Parietal lobe (tissue), 2 donors: ENCODE data around the gene RSU1. TPM values are rescaled to one million over a fixed set of nuclear protein-coding genes. Genes with fewer than 3 reads are reported as not detected.

Source experiments
- small RNA-seq: library from RNA; depleted of rRNA; stranded (forward); fragments of <200 nt; gene quantifications from one replicate; pipeline ENCODE3, GENCODE V24; 2014; ENCODE audit warnings: low replicate concordance
- total RNA-seq: library from RNA; depleted of rRNA; stranded (reverse); fragments of >200 nt; gene quantifications from one replicate; pipeline ENCODE4 v1.2.3, GENCODE V29; 2014

Gene RSU1
- total RNA-seq, result 30.7 TPM

DNA sequence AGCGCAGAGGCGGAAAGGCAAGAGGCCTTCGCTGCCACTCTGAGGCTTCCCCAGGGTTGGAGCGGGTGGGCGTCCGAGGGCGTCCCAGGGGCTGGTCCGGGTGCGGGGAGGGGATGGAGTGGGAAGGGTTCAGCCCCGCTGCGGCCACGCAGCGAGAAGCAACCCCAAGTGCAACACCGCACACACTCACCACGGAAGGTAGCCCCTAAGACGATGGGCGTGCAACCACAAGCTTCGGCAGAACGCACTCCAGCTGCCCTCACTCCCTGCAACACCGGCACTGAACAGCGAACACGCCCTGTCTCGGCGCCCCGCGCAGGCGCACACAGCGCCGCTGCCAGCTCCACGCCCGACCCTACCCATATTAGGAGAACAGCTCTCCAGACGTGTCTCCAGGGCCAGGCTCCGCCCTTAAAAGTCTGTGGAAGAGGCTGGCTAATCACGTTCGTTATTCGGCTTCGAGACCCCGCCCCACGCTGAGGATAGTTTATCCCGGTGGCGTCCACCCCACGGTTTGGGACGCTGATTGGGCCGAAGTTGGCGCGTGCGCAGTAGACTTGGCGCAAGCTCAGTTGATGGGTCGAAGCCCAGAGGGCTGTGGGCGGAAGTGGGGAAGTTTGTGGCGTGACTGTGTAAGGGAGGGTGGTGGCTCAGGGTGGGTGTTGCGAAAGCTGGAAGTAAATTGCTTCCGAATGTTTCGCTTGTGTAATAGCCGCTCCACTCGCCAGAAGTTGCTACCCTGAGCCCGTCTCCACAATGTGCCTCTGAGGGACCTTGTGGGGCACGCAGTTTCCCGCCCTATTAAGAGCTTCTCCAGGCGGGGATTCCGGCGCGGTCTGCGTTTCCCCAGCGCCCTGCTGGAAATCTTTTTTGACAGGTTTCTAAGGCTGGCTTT lies at the start of gene RSU1:
Gene RSU1 (minus strand): TSS at position 300 of the 895 bp plus-strand sequence. CDS start 343 bp downstream, outside the sequence.

Small RNA genes lying within 50 kb of the gene (small RNA-seq; reads per million reads assigned to genes)
- gene RF02271, result not detected
